Loucy (cell line): ENCODE measurements around the gene CISD2.

Source experiments
- H2AFZ ChIP-seq: fragments of 200-600 bp; sonication (generic); 2 replicates; pipeline ENCODE4 v1.6.0; 2016; ENCODE audit warnings: antibody characterized with exemption, mild to moderate bottlenecking, low read length, moderate library complexity
- H3F3A ChIP-seq: fragments of 200-600 bp; 2 replicates; pipeline ENCODE4 v1.6.0; 2016; ENCODE audit warnings: antibody characterized with exemption, low read depth, mild to moderate bottlenecking
- H3K27me3 ChIP-seq: fragments of 200-600 bp; sonication (generic); 2 replicates; pipeline ENCODE4 v1.6.1; 2014; ENCODE audit warnings: low read length, mild to moderate bottlenecking; ENCODE audit not compliant: insufficient read depth, poor library complexity, severe bottlenecking
- H3K36me3 ChIP-seq: fragments of 200-600 bp; sonication (generic); 2 replicates; pipeline ENCODE4 v1.6.1; 2016; ENCODE audit warnings: low read length; ENCODE audit not compliant: insufficient read depth
- H3K4me1 ChIP-seq: fragments of 200-600 bp; sonication (generic); 2 replicates; pipeline ENCODE4 v1.5.1; 2014; ENCODE audit warnings: low read length, mild to moderate bottlenecking; ENCODE audit not compliant: insufficient read depth, poor library complexity, severe bottlenecking
- H3K4me2 ChIP-seq: fragments of 200-600 bp; sonication (generic); 2 replicates; pipeline ENCODE4 v1.6.0; 2014; ENCODE audit warnings: antibody characterized with exemption, low read length, low read depth, mild to moderate bottlenecking; ENCODE audit not compliant: poor library complexity, severe bottlenecking
- H3K4me3 ChIP-seq: fragments of 200-600 bp; sonication (generic); 2 replicates; pipeline ENCODE4 v1.5.1; 2014; ENCODE audit warnings: low read length, mild to moderate bottlenecking, mixed read lengths; ENCODE audit not compliant: poor library complexity, severe bottlenecking
- H3K79me2 ChIP-seq: fragments of 200-600 bp; sonication (generic); 2 replicates; pipeline ENCODE4 v1.6.1; 2014; ENCODE audit warnings: low read length; ENCODE audit not compliant: insufficient read depth
- H3K9ac ChIP-seq: fragments of 200-600 bp; sonication (generic); 2 replicates; pipeline ENCODE4 v1.6.0; 2014; ENCODE audit warnings: mild to moderate bottlenecking, low read depth, low read length, moderate library complexity; ENCODE audit not compliant: poor library complexity, severe bottlenecking
- H3K9me2 ChIP-seq: fragments of 200-600 bp; sonication (generic); replicated peaks from 2 replicates; pipeline ENCODE4 v1.6.1; 2016; ENCODE audit warnings: low read depth, low read length, mixed read lengths
- H3K9me3 ChIP-seq: fragments of 200-600 bp; sonication (generic); 2 replicates; pipeline ENCODE4 v1.6.1; 2014; ENCODE audit warnings: mild to moderate bottlenecking, antibody characterized with exemption, low read length, low read depth; ENCODE audit not compliant: insufficient read depth
- H4K20me1 ChIP-seq: fragments of 200-600 bp; sonication (generic); 2 replicates; pipeline ENCODE4 v1.6.0; 2014; ENCODE audit warnings: antibody characterized with exemption, low read length, mild to moderate bottlenecking; ENCODE audit not compliant: insufficient read depth, poor library complexity, severe bottlenecking
- EZH2phosphoT487 ChIP-seq: fragments of 200-600 bp; IDR thresholded peaks from 2 replicates; pipeline ENCODE4 v1.6.1; 2018; ENCODE audit warnings: antibody characterized with exemption, mild to moderate bottlenecking, moderate library complexity, borderline replicate concordance
- TF ChIP-seq, protein P1 (sequence below): fragments of 200-600 bp; sonication (generic); conservative IDR thresholded peaks from 2 replicates; pipeline ENCODE4 v1.5.1; 2014; ENCODE audit warnings: mild to moderate bottlenecking, antibody characterized with exemption, low read length

Gene CISD2

DNA sequence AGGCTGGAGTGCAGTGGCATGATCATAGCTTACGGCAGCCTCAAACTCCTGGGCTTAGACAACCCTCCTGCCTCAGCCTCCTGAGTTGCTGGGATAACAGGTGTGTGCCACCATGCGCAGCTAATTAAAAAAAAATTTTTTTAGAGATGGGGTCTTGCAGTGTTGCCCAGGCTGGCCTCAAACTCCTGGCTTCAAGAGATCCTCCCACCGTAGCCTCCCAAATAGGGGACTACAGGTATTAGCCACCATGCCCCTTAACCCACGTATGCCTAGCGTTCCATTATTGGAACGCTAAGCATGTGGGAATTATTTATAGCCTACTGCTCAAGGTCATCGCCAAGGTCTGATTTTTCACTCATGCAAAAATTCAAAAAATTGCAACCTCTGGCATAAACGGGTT is 21.1 kb upstream of the CISD2 start:
- no peaks in the 10 kb centered on the region for H3K9me3 ChIP-seq
- no peaks in the 10 kb centered on the region for H3K4me1 ChIP-seq
- H3K79me2 ChIP-seq, result no peaks in the 10 kb centered on the region
- no peak for TF ChIP-seq EZH2phosphoT487
- TF ChIP-seq, protein P1, sequence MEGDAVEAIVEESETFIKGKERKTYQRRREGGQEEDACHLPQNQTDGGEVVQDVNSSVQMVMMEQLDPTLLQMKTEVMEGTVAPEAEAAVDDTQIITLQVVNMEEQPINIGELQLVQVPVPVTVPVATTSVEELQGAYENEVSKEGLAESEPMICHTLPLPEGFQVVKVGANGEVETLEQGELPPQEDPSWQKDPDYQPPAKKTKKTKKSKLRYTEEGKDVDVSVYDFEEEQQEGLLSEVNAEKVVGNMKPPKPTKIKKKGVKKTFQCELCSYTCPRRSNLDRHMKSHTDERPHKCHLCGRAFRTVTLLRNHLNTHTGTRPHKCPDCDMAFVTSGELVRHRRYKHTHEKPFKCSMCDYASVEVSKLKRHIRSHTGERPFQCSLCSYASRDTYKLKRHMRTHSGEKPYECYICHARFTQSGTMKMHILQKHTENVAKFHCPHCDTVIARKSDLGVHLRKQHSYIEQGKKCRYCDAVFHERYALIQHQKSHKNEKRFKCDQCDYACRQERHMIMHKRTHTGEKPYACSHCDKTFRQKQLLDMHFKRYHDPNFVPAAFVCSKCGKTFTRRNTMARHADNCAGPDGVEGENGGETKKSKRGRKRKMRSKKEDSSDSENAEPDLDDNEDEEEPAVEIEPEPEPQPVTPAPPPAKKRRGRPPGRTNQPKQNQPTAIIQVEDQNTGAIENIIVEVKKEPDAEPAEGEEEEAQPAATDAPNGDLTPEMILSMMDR, result no peak
- no peak overlapping the region for H3K4me2 ChIP-seq
- no peaks in the 10 kb centered on the region for H3K9me2 ChIP-seq
- no peak overlapping the region for H2AFZ ChIP-seq
- no peaks in the 10 kb centered on the region for H3F3A ChIP-seq
- H3K9ac ChIP-seq, result no peak overlapping the region
- no peak overlapping the region for H3K4me3 ChIP-seq
- H3K27me3 ChIP-seq, result no peaks in the 10 kb centered on the region
- H3K36me3 ChIP-seq, result no peaks in the 10 kb centered on the region
- H4K20me1 ChIP-seq, result no peaks in the 10 kb centered on the region

DNA sequence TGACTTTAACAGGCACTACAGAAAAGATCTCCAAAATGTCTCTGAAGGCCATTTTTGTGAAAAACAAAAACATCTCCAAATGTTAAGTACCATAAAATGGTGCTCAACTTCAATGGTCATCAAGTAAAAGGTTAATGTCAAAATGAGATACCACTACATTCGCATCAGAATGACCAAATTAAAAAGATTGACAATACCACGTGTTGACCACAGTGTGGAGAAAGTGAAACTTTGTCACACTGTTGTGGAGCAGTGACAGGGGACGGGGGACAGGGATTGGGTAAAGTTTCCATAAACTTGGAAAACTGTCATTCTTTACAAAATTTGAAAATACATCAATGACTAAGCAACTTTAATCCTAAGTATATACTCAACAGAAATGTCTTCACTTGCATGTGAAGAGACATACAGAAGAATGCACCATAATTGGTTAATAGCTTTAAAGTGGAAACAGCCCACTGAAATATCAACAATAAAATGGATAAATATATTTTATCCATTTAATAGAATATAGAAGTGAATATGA is 19.1 kb upstream of the CISD2 start:
- Histone ChIP-seq H3K9me2 (no peaks in the 10 kb centered on the region), H3K36me3 (no peaks in the 10 kb centered on the region), H3K27me3 (no peaks in the 10 kb centered on the region), H3K4me2 (no peak overlapping the region), H3K4me3 (no peak overlapping the region), H2AFZ (no peak overlapping the region), H3K9ac (no peak overlapping the region), H3K79me2 (no peaks in the 10 kb centered on the region), H3F3A (no peaks in the 10 kb centered on the region), H4K20me1 (no peaks in the 10 kb centered on the region), H3K4me1 (no peaks in the 10 kb centered on the region), H3K9me3 (no peaks in the 10 kb centered on the region)
- TF ChIP-seq EZH2phosphoT487, result no peak
- TF ChIP-seq, protein P1, result no peak

DNA sequence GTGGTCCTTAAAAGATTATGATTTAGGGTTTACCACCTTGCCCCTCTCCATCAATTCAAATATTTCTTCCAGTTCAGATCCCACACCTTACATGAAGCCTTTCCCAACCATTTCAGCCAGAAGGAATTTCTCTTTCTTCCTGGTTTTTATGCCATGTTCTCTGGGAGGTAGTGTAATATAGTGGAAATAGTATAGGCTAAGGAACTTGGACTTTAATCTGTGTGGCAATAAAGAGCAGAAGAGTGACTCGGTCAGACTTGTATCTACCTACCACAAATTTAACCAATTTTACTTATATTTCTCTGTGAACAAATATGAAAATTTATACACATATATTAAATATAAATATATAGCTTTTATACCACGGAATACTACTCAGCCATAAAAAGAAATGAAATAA is 18.4 kb upstream of the CISD2 start:
- Histone ChIP-seq H2AFZ (no peak overlapping the region), H3F3A (no peaks in the 10 kb centered on the region), H3K27me3 (no peaks in the 10 kb centered on the region), H3K9me2 (no peaks in the 10 kb centered on the region), H3K4me1 (no peaks in the 10 kb centered on the region), H3K4me2 (no peak overlapping the region), H3K36me3 (no peaks in the 10 kb centered on the region), H3K4me3 (no peak overlapping the region), H3K9me3 (no peaks in the 10 kb centered on the region), H3K79me2 (no peaks in the 10 kb centered on the region), H3K9ac (no peak overlapping the region), H4K20me1 (no peaks in the 10 kb centered on the region)
- TF ChIP-seq EZH2phosphoT487, result no peak
- TF ChIP-seq, protein P1, result no peak
